ENCODE results near the gene CST2.
"Not testable (repeated sequence)": the region's sequence is repeated elsewhere in the genome, so short reads cannot be mapped to it uniquely, and the experiment has no call there.

The CST2 gene

GRCh38 chr20:23826541-23827021 lies at the start of gene CST2:
CST2 (minus strand) TSS chr20:23826729; CDS start chr20:23826660, 69 bp downstream.
- DNase-seq, result no peak

DNA sequence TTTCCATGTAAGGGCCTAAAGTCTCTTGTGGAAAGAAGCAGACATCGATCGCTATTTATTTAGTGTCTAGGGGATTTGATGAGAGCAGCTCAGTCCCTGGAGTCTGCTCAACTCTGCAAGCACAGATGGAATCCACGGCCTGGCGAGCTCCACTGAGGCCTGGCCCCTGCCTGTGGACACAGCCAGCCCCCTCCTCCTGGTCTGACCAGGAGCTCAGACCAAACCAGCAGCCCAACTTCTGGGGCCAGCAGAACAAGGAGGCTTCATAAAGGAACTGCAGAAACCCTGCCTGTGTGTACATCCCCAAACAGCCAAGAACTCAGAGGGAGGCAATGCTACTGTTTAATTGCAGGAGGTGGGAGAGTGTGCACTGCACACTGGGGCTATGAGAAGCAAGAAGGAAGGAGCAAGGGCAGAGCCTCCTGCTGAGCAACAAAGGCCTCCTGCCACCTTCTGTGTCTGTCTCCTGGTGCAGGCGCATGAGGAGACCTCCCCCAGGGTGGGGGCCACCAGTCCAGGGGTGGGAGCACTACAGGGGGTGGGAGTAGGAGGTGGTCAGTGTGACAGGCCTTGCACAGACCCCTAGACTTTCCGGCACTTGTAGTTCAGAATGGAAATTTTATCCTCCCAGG lies 49.2 kb upstream of the CST2 start:
- DNase-seq, result no peak

- no peak for DNase-seq
Measured at GRCh38 chr20:23874747-23875146, 48.2 kb upstream of the CST2 start.

DNA sequence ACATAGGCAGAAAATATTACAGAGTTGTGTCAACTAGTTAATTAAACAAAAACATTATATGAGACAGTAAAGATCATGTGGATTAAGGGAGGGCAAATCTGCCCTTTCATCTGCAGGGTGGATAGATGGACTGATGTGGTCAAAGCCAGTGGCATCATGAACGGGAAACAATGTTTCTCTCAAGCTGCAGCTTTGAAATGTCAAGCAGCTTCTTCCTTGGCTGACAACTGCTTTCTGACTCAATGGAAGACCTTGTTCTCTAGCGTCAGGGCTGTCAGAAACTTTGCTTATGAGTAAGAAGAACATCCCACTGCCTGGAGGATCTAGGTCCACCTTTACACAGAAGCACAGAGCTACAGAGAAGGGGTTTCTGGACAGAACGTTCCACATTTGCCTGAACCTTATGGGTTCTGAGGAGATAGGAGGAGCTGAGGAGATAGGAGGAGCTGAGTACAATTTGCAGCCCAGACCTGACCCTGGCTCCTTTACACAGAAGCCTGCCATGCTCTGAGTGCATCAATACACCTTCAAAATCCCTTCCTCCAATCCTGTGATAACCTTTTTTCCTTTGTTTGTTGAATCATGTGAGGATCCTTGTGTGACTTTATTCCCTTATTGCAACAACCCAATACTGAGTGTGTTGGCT lies 47.0 kb upstream of the CST2 start:
- no peak for DNase-seq

- DNase-seq, result no peak
Measured at GRCh38 chr20:23872065-23872464, 45.5 kb upstream of the CST2 start.

DNA sequence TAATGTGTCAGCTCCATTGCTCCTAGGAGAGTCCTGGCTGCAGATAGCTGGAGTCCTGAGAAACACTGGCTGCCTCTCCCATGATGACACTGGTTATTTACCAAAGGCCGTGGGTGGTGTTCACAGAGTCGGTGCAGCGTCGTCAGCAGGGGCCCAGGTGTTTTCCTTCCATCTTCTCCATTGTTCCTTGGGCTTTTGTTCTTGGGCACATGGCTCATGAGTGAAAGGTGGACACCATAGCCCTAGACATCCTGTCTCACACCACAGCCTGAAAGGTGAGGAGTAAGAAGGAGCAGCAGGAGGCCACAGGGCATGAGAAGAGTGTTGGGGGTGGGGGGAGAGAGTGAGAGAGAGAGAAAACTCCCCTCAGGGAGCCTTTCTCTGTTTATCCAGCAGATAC lies 43.9 kb upstream of the CST2 start:
- no peak for DNase-seq

DNA sequence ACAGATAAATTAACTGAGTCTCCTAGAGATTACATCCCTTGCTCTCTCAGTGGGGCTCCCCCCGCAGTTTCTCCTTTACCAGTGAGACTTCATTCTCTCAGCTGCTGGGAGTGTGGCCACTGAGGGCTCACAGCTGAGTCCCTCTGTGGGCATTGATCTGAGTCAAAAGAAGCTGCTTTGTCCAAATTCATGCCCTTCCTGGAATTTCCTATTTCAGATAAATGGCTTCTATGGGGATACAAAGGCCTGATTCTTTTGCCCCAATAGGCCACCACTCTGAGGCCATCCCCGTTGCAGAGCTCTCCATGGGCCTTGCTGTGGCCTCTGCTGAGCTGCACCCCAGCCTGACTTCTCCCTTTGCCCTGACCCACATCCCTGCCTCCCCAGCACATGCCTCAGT lies 43.0 kb upstream of the CST2 start:
- no peak for DNase-seq

- no peak for DNase-seq
Measured at GRCh38 chr20:23868321-23868720, 41.8 kb upstream of the CST2 start.

DNA sequence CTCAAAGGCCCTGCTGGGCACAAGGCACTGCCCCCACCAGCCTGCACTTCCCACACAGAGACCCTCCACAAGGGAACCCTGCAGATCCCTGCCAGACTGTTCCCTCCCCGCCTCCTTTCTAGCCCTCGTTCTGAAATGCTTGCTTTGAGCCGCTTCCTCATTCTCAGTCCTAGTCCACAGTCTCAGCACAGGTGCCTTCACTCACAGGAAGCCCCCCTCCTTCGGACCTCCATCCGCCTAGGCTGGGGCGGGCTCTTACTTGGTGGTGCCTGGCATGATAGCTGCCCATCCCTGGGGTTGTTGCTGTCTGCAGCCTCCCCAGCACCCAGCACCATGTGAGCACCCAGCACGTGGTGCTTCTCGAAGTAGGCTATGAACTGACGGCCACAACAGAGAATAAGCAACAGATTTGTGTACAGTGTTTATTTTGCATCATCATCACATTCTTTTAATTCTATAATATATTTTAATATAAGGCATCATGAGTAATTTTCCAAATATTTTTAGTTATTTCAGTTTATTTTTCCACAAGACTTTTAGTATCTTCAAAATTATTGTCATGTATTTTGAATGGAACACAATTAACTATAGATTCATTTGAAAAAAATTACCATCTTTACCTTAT lies 40.7 kb upstream of the CST2 start:
- no peak for DNase-seq

GRCh38 chr20:23860771-23861170 lies 34.2 kb upstream of the CST2 start:
- not testable (repeated sequence) for DNase-seq

GRCh38 chr20:23857962-23858595 lies 31.6 kb upstream of the CST2 start:
- DNase-seq, result no peak

DNA sequence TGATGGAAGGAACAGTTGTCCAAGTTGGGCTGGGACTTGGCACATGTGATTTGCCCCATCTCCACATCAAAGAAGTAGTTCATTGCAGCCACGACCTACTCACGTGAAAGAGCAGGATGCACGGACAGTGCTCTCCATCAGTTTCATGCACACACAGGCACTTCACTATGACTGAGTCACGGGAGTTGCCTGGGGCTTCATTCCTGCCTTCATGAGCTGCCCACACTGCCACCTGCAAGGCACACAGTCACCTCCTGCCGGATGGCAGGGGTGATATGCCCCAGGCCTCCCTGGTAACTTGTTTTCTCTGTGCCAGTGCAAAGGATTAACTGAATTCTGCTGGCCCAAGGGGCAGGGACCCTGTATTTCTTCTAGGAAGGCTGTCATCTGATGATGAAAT lies 30.2 kb upstream of the CST2 start:
- DNase-seq, result no peak

DNA sequence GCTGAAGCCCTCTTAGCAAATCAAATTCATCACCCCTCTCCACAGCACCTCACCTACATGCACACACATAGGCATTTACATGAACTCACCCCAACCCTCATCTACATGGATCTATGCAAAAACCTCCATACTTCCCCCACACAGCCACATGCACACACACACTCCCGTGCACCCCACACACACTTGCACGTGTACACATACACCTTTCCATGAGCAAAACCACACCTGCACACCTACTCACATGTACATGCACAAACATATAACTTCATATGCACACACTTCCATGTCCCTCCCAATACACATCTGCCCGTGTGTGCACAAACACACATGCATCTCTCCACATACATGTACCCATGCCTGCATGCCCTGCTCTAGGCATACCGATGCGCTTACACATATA lies 29.7 kb upstream of the CST2 start:
- no peak for DNase-seq

DNA sequence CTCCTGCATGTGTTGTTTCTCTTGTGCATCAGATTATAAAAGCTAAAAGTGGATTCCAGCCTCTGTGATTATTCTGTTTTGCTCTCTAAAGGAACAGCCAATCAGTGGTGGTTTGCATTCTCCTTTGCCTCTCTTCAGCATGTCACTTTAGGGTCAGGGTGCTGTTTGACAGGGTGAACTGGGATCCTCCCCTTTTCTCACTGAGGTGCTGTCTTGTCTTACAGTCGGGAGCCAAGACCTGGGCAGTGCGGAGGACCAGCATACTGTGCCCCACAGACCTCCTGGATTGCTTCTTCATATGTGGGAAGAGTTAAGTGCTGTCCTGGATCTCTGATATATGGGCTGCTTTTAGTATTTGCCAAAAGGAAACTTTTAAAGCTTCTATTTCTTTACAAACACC lies 15.2 kb upstream of the CST2 start:
- no peak for DNase-seq

GRCh38 chr20:23835716-23836115 lies 9.2 kb upstream of the CST2 start:
- DNase-seq, result no peak

DNA sequence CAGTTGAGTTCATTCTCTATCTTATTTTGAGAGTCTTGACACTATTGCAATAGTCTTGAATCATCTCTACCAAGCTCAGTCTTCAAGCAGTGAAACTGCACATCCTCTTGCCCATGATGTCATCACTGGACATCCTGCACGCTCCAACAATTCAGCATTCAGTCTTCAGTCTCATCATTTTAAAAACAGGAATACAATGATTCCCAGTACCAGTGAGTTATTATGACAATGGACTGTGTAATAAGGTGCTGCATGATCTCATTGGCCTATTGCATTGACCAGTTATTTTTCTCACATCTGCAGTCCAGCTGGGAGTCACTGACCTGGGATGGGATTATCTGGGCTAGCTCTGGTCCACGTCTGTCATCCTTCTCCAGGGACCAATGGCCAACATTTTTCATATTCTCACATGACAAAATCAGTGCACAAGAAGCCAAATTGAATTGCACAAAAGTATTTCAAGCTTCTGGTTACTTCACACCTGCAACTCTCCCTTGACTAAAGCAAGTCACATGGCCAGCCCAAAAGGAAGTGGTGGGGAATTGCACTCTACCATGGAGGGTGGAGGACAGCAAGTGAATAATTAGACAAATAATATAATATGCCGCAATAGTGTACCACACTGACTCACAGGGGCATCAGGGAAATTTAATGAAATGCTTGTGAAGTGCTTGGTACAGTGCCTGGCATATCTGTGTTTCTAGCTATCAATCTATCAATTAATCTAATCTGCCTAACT lies 6.4 kb upstream of the CST2 start:
- no peak for DNase-seq

- DNase-seq, result not testable (repeated sequence)
Measured at GRCh38 chr20:23831961-23832360, 5.4 kb upstream of the CST2 start.

DNA sequence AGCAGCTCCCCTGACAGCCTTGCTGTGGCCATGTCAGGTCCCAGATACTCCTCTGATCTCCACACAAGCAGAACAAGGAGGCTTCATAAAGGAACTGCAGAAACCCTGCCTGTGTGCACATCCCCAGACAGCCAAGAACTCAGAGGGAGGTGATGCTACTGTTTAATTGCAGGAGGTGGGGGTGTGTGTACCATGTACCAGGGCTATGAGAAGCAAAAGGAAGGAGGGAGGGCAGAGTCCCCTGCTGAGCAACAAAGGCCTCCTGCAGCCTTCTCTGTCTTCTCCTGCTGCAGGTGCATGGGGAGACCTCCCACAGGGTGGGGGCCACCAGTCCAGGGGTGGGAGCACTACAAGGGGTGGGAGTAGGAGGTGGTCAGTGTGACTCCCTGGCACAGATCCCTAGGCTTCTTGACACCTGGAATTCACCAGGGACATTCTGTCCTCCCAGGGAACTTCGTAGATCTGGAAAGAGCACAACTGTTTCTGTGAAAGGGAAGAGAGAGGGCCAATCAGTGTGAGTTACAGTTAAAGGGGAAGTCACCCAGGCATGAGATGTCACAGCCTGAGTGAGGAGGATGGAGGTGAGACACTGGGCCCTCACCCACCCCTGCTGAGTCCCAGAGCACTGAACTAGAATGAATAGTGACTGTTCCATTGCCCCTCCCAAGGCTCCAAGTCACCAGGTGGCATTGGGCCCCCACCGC lies 2.8 kb downstream of the CST2 start:
- DNase-seq, result no peak

GRCh38 chr20:23823111-23823510 lies 3.4 kb downstream of the CST2 start:
- DNase-seq, result no peak

GRCh38 chr20:23820493-23820892 lies 6.0 kb downstream of the CST2 start:
- DNase-seq, result no peak

- not testable (repeated sequence) for DNase-seq
Measured at GRCh38 chr20:23811559-23811958, 15.0 kb downstream of the CST2 start.

DNA sequence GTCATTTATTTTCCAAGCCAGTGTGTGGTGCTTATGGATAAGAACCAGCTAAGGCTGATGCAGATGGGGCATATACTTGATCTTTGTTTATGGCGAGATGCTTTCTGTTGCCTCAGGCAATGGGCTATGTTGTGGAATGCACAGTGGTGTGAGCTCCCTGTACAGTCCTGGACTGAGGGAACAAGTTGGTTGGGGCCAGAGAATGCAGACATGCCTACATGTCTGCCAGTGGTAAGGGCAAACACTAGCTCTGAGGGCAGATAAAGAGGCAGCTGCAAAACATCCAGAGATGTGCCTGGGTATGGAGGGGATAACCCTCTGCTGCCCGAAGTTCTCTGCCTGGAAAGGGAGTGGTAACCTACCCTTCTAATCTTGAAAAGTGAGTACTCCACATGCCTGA lies 16.2 kb downstream of the CST2 start:
- not testable (repeated sequence) for DNase-seq

Data from activated CD4-positive, alpha-beta T cell treated with anti-CD3 and anti-CD28 coated beads, Interleukin-2, amount 50 U/mL, for 1 hour (primary cell).